SK-N-SH treated with all-trans-retinoic acid at 6 μM for 48 hours (cell line): ENCODE data around the gene PARVB.

ENCODE experiments used
- ARNTL ChIP-seq: fragments of 450-650 bp; formaldehyde crosslinking; IDR thresholded peaks from 2 replicates; pipeline ENCODE4 v1.5.0; 2020; ENCODE audit warnings: low read depth, mild to moderate bottlenecking, moderate library complexity, borderline replicate concordance
- CREB5 ChIP-seq: fragments of 250-450 bp; sonication (Bioruptor Pico); IDR thresholded peaks from 2 replicates; pipeline ENCODE4 v1.5.1; 2020; ENCODE audit warnings: low read depth, mild to moderate bottlenecking, moderate library complexity
- CSRNP3 ChIP-seq: fragments of 250-450 bp; sonication (Bioruptor Pico); IDR thresholded peaks from 2 replicates; pipeline ENCODE4 v1.5.1; 2021; ENCODE audit warnings: mild to moderate bottlenecking, moderate library complexity
- ESRRG ChIP-seq: fragments of 250-450 bp; sonication (Bioruptor Pico); IDR thresholded peaks from 2 replicates; pipeline ENCODE4 v1.6.1; 2021; ENCODE audit warnings: mild to moderate bottlenecking
- OSR1 ChIP-seq: fragments of 250-450 bp; sonication (Bioruptor Pico); IDR thresholded peaks from 2 replicates; pipeline ENCODE4 v1.8.0; 2022; ENCODE audit warnings: moderate library complexity, mild to moderate bottlenecking, inconsistent platforms
- PATZ1 ChIP-seq: fragments of 250-450 bp; sonication (Bioruptor Pico); IDR thresholded peaks from 2 replicates; pipeline ENCODE4 v1.8.0; 2020; ENCODE audit warnings: mild to moderate bottlenecking, moderate library complexity, borderline replicate concordance
- RARB ChIP-seq: fragments of 250-450 bp; sonication (Bioruptor Pico); IDR thresholded peaks from 2 replicates; pipeline ENCODE4 v1.8.0; 2021; ENCODE audit warnings: mild to moderate bottlenecking, moderate library complexity
- SNAI2 ChIP-seq: fragments of 250-450 bp; sonication (Bioruptor Pico); IDR thresholded peaks from 2 replicates; pipeline ENCODE4 v1.5.0; 2020; ENCODE audit warnings: mild to moderate bottlenecking, moderate library complexity

GRCh38 chr22:44192098-44192815 lies 168.2 kb downstream of the PARVB start:
- TF ChIP-seq ESRRG (CRISPR knock-in tag) = no peak
- TF ChIP-seq RARB (CRISPR knock-in tag) = no peak
- no peak for TF ChIP-seq OSR1 (CRISPR knock-in tag)
- TF ChIP-seq CREB5 = no peak
- TF ChIP-seq ARNTL (CRISPR knock-in tag) = no peak
- no peak for TF ChIP-seq SNAI2 (CRISPR knock-in tag)
- no peak for TF ChIP-seq CSRNP3 (CRISPR knock-in tag)
- TF ChIP-seq PATZ1 (CRISPR knock-in tag) = no peak
